Fibroblast of lung (primary cell): ENCODE measurements around the gene B3GAT3. TPM values are rescaled to one million over a fixed set of nuclear protein-coding genes. Genes with fewer than 3 reads are reported as not detected.
A peak's percentile ranks its signal among the peaks of the same experiment; 100 is the strongest.
"Not testable (repeated sequence)": the region's sequence is repeated elsewhere in the genome, so short reads cannot be mapped to it uniquely, and the experiment has no call there.

Experiments used
- DNase-seq, 2 donors: peaks; one replicate each; pipeline versions ENCODE4 v3.0.0 to v3.0.0-alpha.2; 2010; ENCODE audit warnings: low read depth in 2 of 2
- H2AFZ ChIP-seq: 2 replicates; pipeline ENCODE4 v1.5.1; 2012; ENCODE audit warnings: low read length, control low read depth, inconsistent platforms
- H3K27ac ChIP-seq: 2 replicates; pipeline ENCODE4 v1.5.1; 2011; ENCODE audit warnings: low read length, control low read depth; ENCODE audit not compliant: insufficient read depth
- H3K27me3 ChIP-seq: 2 replicates; pipeline ENCODE4 v1.5.1; 2011; ENCODE audit warnings: mild to moderate bottlenecking, low read length; ENCODE audit not compliant: control insufficient read depth, insufficient read depth
- H3K36me3 ChIP-seq: 2 replicates; pipeline ENCODE4 v1.5.1; 2011; ENCODE audit warnings: low read length; ENCODE audit not compliant: control insufficient read depth, insufficient read depth
- H3K4me1 ChIP-seq: 2 replicates; pipeline ENCODE4 v1.5.1; 2011; ENCODE audit warnings: low read length; ENCODE audit not compliant: control insufficient read depth, insufficient read depth; ENCODE audit errors: extremely low read depth
- H3K4me2 ChIP-seq: 2 replicates; pipeline ENCODE4 v1.5.1; 2011; ENCODE audit warnings: low read length, control low read depth; ENCODE audit not compliant: insufficient read depth; ENCODE audit errors: extremely low read depth
- H3K4me3 ChIP-seq, 4 experiments: fragments of 200-600 bp in 1 of 4; sonication (generic) in 1 of 4; replicated peaks in 1 of 4; 2 replicates each; pipeline ENCODE4 v1.5.1; 2011 to 2016; ENCODE audit warnings: low read length in 4 of 4, low read depth in 3 of 4, mild to moderate bottlenecking in 3 of 4, control low read depth in 2 of 4, inconsistent platforms in 1 of 4, mixed read lengths in 1 of 4; ENCODE audit not compliant: insufficient read depth in 1 of 4; ENCODE audit errors: control extremely low read depth in 1 of 4
- H3K79me2 ChIP-seq: 2 replicates; pipeline ENCODE4 v1.5.1; 2012; ENCODE audit warnings: mild to moderate bottlenecking, low read length, inconsistent platforms; ENCODE audit not compliant: control insufficient read depth, insufficient read depth
- H3K9ac ChIP-seq: 2 replicates; pipeline ENCODE4 v1.5.1; 2011; ENCODE audit warnings: mild to moderate bottlenecking, low read length, control low read depth; ENCODE audit not compliant: insufficient read depth
- H3K9me3 ChIP-seq: 2 replicates; pipeline ENCODE4 v1.5.1; 2012; ENCODE audit warnings: low read depth, low read length; ENCODE audit not compliant: control insufficient read depth, insufficient read depth
- H4K20me1 ChIP-seq: 2 replicates; pipeline ENCODE4 v1.5.1; 2011; ENCODE audit warnings: low read length; ENCODE audit not compliant: control insufficient read depth, insufficient read depth; ENCODE audit errors: extremely low read depth
- CTCF ChIP-seq, 2 donors: IDR thresholded peaks in 1 of 2; conservative IDR thresholded peaks in 1 of 2; 1 replicate in 1 of 2; 2 replicates in 1 of 2; pipeline ENCODE4 v1.5.1; 2011 to 2012; ENCODE audit warnings: low read length in 2 of 2, control low read depth in 1 of 2, inconsistent platforms in 1 of 2, low read depth in 1 of 2, mild to moderate bottlenecking in 1 of 2
- EZH2 ChIP-seq: IDR thresholded peaks from 2 replicates; pipeline ENCODE4 v1.5.1; 2012; ENCODE audit warnings: low read length, control low read depth, mild to moderate bottlenecking; ENCODE audit errors: missing control alignments
- polyA plus RNA-seq, 2 donors: library from polyadenylated mRNA; depleted of rRNA in 1 of 2; stranded (reverse) in 1 of 2; unstranded in 1 of 2; fragments of >200 nt; gene quantifications; 2 replicates each; pipeline ENCODE4 v1.2.1, GENCODE V29; 2011 to 2012; ENCODE audit warnings: missing spikeins in 1 of 2
- total RNA-seq: library from RNA; depleted of rRNA; stranded (reverse); fragments of >200 nt; gene quantifications from 2 replicates; pipeline ENCODE4 v1.2.1, GENCODE V29; 2014

B3GAT3 gene
- total and polyA plus RNA-seq, 2 donors (not counting 1 experiment from before 2014, with no cell fraction given), result 17.6 to 29.1 TPM

GRCh38 chr11:62573006-62573591 lies 48.7 kb downstream of the B3GAT3 start:
- H3K4me1 ChIP-seq, result peaks cover 13% of the 10 kb centered on the region
- DNase-seq, result no peak
- TF ChIP-seq CTCF (conservative IDR thresholded peaks at IDR 0.05 in 1 of 2, IDR thresholded peaks at IDR 0.05 in 1 of 2; ENCODE audit: low read depth in 1 of 2, low read length in 2 of 2), result no peak
- TF ChIP-seq EZH2, result no peak
- peak overlapping the region; percentile 96 to 99 (median 99) for H3K4me3 ChIP-seq
- peaks cover 63% of the 10 kb centered on the region for H3K79me2 ChIP-seq
- peak overlapping the region; percentile 81 for H3K9ac ChIP-seq
- H4K20me1 ChIP-seq, result no peaks in the 10 kb centered on the region
- peak overlapping the region; percentile 71 for H2AFZ ChIP-seq
- peak overlapping the region; percentile 89 for H3K4me2 ChIP-seq
- no peaks in the 10 kb centered on the region for H3K27me3 ChIP-seq
- H3K36me3 ChIP-seq, result peaks cover 12% of the 10 kb centered on the region
- peak overlapping the region; percentile 81 for H3K27ac ChIP-seq
- H3K9me3 ChIP-seq, result no peaks in the 10 kb centered on the region

- Histone ChIP-seq H3K4me2 (peak overlapping the region; percentile 89), H3K79me2 (peaks cover 66% of the 10 kb centered on the region), H3K4me3 (peak overlapping the region; percentile 96 to 99 (median 99)), H3K9ac (peak overlapping the region; percentile 17), H3K27ac (peak overlapping the region; percentile 81), H3K4me1 (peaks cover 13% of the 10 kb centered on the region), H3K36me3 (peaks cover 12% of the 10 kb centered on the region), H3K9me3 (no peaks in the 10 kb centered on the region), H2AFZ (no peak overlapping the region), H4K20me1 (no peaks in the 10 kb centered on the region), H3K27me3 (no peaks in the 10 kb centered on the region)
- TF ChIP-seq CTCF (conservative IDR thresholded peaks at IDR 0.05 in 1 of 2, IDR thresholded peaks at IDR 0.05 in 1 of 2; ENCODE audit: low read depth in 1 of 2, low read length in 2 of 2), result no peak
- TF ChIP-seq EZH2, result no peak
- DNase-seq, result no peak
These were observed 49.4 kb downstream of the B3GAT3 start for GRCh38 chr11:62572431-62572830.

GRCh38 chr11:62571493-62571892 lies 50.3 kb downstream of the B3GAT3 start:
- H3K27ac ChIP-seq, H3K4me3 ChIP-seq, DNase-seq, H4K20me1 ChIP-seq, H2AFZ ChIP-seq, H3K27me3 ChIP-seq, H3K9me3 ChIP-seq, H3K9ac ChIP-seq: not testable (repeated sequence)
- H3K4me2 ChIP-seq, result peak overlapping the region; percentile 23
- peaks cover 75% of the 10 kb centered on the region for H3K79me2 ChIP-seq
- peaks cover 17% of the 10 kb centered on the region for H3K36me3 ChIP-seq
- H3K4me1 ChIP-seq, result peaks cover 13% of the 10 kb centered on the region

GRCh38 chr11:62570903-62571302 lies 50.9 kb downstream of the B3GAT3 start:
- not testable (repeated sequence) for H3K27me3 ChIP-seq, H3K27ac ChIP-seq, H3K9me3 ChIP-seq, H3K9ac ChIP-seq, H4K20me1 ChIP-seq, H2AFZ ChIP-seq, DNase-seq, H3K4me3 ChIP-seq
- peaks cover 17% of the 10 kb centered on the region for H3K36me3 ChIP-seq
- peaks cover 13% of the 10 kb centered on the region for H3K4me1 ChIP-seq
- H3K4me2 ChIP-seq, result peak overlapping the region; percentile 23
- peaks cover 80% of the 10 kb centered on the region for H3K79me2 ChIP-seq
